OCI-LY3 (cell line): Measurements from ENCODE around the gene GRM8.

Experiments used
- H2AFZ ChIP-seq: fragments of 200-600, 300-600 bp; shearing (Covaris generic); 2 replicates; pipeline ENCODE4 v1.6.0; 2014; ENCODE audit warnings: antibody characterized with exemption, low read depth, low read length
- H3K27ac ChIP-seq: fragments of 200-600, 300-600 bp; sonication (generic); 2 replicates; pipeline ENCODE4 v1.5.1; 2014; ENCODE audit warnings: mild to moderate bottlenecking, low read length, moderate library complexity, mixed read lengths
- H3K27me3 ChIP-seq: fragments of 200-600, 300-600 bp; sonication (generic); 2 replicates; pipeline ENCODE4 v1.6.1; 2014; ENCODE audit warnings: low read depth, low read length, mixed read lengths
- H3K36me3 ChIP-seq: fragments of 200-600, 300-600 bp; sonication (generic); replicated peaks from 2 replicates; pipeline ENCODE3; 2014; ENCODE audit warnings: low read depth, low read length, mixed read lengths
- H3K4me1 ChIP-seq: fragments of 300-600, 200-600 bp; sonication (generic); 2 replicates; pipeline ENCODE4 v1.6.1; 2014; ENCODE audit warnings: low read length, mixed read lengths
- H3K4me2 ChIP-seq: fragments of 200-600, 300-600 bp; sonication (generic); 2 replicates; pipeline ENCODE4 v1.6.1; 2014; ENCODE audit warnings: low read length, mixed read lengths
- H3K4me3 ChIP-seq: fragments of 300-600, 200-600 bp; sonication (generic); 2 replicates; pipeline ENCODE4 v1.5.1; 2014; ENCODE audit warnings: antibody characterized with exemption, mild to moderate bottlenecking, low read length, moderate library complexity
- H3K79me2 ChIP-seq: fragments of 300-600, 200-600 bp; shearing (Covaris generic); 2 replicates; pipeline ENCODE4 v1.6.1; 2014; ENCODE audit warnings: mild to moderate bottlenecking, low read length, mixed read lengths
- H3K9ac ChIP-seq: fragments of 300-600, 200-600 bp; shearing (Covaris generic); 2 replicates; pipeline ENCODE4 v1.6.0; 2014; ENCODE audit warnings: mild to moderate bottlenecking, low read length, moderate library complexity
- H3K9me3 ChIP-seq: fragments of 200-600, 300-600 bp; shearing (Covaris generic); 2 replicates; pipeline ENCODE4 v1.6.1; 2014; ENCODE audit warnings: low read length, mixed read lengths; ENCODE audit not compliant: insufficient read depth
- H4K20me1 ChIP-seq: fragments of 200-600, 300-600 bp; sonication (generic); 2 replicates; pipeline ENCODE4 v1.6.1; 2016; ENCODE audit warnings: low read length, mixed read lengths; ENCODE audit not compliant: insufficient read depth
- CTCF ChIP-seq: fragments of 200-600, 300-600 bp; sonication (generic); IDR thresholded peaks from 2 replicates; pipeline ENCODE4 v1.5.1; 2014; ENCODE audit warnings: antibody characterized with exemption, low read length, low read depth
- EZH2phosphoT487 ChIP-seq: fragments of 200-600 bp; shearing (Covaris generic); IDR thresholded peaks from 2 replicates; pipeline ENCODE4 v1.6.1; 2018; ENCODE audit warnings: antibody characterized with exemption, mixed run types, low read depth

Gene GRM8

DNA sequence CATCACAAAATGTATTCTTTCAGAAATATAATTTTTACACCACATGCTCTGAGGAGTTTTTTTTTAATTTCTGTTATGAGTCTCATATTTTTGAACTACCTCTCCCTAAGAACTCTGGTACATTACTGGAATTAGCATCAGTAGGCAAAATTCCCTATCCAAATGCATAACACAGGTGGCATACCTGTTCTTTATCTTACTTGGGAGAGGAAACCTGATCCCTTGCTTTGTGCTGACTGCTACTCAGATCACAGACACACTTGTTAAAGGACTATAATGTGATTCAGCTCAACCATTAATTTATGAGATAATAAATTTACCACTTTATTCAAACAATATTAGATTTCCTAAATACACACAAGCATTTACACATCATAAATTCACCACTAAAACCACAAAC, 617.2 kb downstream of the GRM8 start:
- H3K4me2 ChIP-seq: no peak overlapping the region

GRCh38 chr7:126608339-126608776, 644.4 kb downstream of the GRM8 start:
- Histone ChIP-seq H3K27me3 (no peaks in the 10 kb centered on the region), H3K27ac (no peak overlapping the region), H3K9ac (no peak overlapping the region), H3K36me3 (no peaks in the 10 kb centered on the region), H3K4me2 (no peak overlapping the region), H3K9me3 (peaks cover 4% of the 10 kb centered on the region; the same call in 1 of the 2 replicates), H3K4me3 (no peak overlapping the region), H4K20me1 (no peaks in the 10 kb centered on the region), H2AFZ (peak overlapping the region; percentile 82), H3K79me2 (no peaks in the 10 kb centered on the region), H3K4me1 (0 out of 2 replicates have a peak, but pooled peaks cover 3% of the 10 kb centered on the region)
- TF ChIP-seq CTCF (peak; percentile 57), EZH2phosphoT487 (no peak)

More for the DNA sequence above, 617.2 kb downstream of the GRM8 start:
- no peaks in the 10 kb centered on the region for H3K4me1 ChIP-seq
- no peaks in the 10 kb centered on the region for H3K36me3 ChIP-seq
- no peaks in the 10 kb centered on the region for H3K79me2 ChIP-seq
- H3K9ac ChIP-seq: no peak overlapping the region
- no peak overlapping the region for H3K27ac ChIP-seq
- no peak overlapping the region for H3K4me3 ChIP-seq
- H3K27me3 ChIP-seq: no peaks in the 10 kb centered on the region
- H3K9me3 ChIP-seq: no peaks in the 10 kb centered on the region
- no peak overlapping the region for H2AFZ ChIP-seq
- H4K20me1 ChIP-seq: no peaks in the 10 kb centered on the region
- TF ChIP-seq EZH2phosphoT487: no peak
- TF ChIP-seq CTCF: no peak

DNA sequence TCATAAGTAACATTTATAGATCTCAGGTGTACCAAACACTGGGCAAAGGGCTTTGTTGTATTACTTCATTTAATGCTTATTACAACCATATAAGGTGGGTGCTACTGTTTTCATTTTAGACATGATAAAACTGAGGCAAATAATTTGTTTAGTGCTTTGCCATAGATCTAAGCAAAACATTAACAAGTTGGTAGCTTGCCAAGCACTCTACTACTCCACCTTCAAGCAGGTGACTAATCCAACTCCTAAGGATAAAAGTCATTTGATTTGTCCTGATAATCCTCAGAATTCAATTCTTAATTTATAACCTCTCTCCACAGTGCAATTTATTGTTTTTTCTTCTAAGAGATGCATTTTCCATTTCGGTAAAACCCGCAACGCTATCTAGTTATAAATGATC, 646.4 kb downstream of the GRM8 start:
- H3K4me3 ChIP-seq: no peak overlapping the region
- 0 out of 2 replicates have a peak, but pooled peaks cover 3% of the 10 kb centered on the region for H3K4me1 ChIP-seq
- H3K27me3 ChIP-seq: no peaks in the 10 kb centered on the region
- no peaks in the 10 kb centered on the region for H3K36me3 ChIP-seq
- TF ChIP-seq EZH2phosphoT487 (no peak), CTCF (no peak)
- H3K9ac ChIP-seq: no peak overlapping the region
- no peak overlapping the region for H3K27ac ChIP-seq
- H3K79me2 ChIP-seq: no peaks in the 10 kb centered on the region
- H4K20me1 ChIP-seq: no peaks in the 10 kb centered on the region
- H3K4me2 ChIP-seq: no peak overlapping the region
- H3K9me3 ChIP-seq: no peaks in the 10 kb centered on the region
- no peak overlapping the region for H2AFZ ChIP-seq

GRCh38 chr7:126605553-126605952, 647.2 kb downstream of the GRM8 start:
- H3K4me3 ChIP-seq: no peak overlapping the region
- no peaks in the 10 kb centered on the region for H3K9me3 ChIP-seq
- no peak overlapping the region for H3K27ac ChIP-seq
- TF ChIP-seq CTCF: no peak
- TF ChIP-seq EZH2phosphoT487: no peak
- H3K4me2 ChIP-seq: no peak overlapping the region
- H3K27me3 ChIP-seq: no peaks in the 10 kb centered on the region
- no peak overlapping the region for H2AFZ ChIP-seq
- no peak overlapping the region for H3K9ac ChIP-seq
- no peaks in the 10 kb centered on the region for H4K20me1 ChIP-seq
- no peaks in the 10 kb centered on the region for H3K36me3 ChIP-seq
- H3K79me2 ChIP-seq: no peaks in the 10 kb centered on the region
- H3K4me1 ChIP-seq: 0 out of 2 replicates have a peak, but pooled peaks cover 3% of the 10 kb centered on the region
